Astrocyte (in vitro differentiated cells and primary cell): Measurements from ENCODE around the gene ASPHD1. TPM values are rescaled to one million over a fixed set of nuclear protein-coding genes. Genes with fewer than 3 reads are reported as not detected.

Experiments used
- DNase-seq: peaks from one replicate; pipeline ENCODE4 v3.0.0-alpha.2; 2010; ENCODE audit warnings: low read depth
- FAIRE-seq: peaks from 2 replicates; lab custom pipeline; 2011; peaks lifted over from hg19 to GRCh38; lab: Jason Lieb, UNC
- H2AFZ ChIP-seq: 2 replicates; pipeline ENCODE4 v1.6.0; 2012; ENCODE audit warnings: low read depth, low read length, inconsistent platforms
- H3K27ac ChIP-seq: 2 replicates; pipeline ENCODE4 v1.5.1; 2011; ENCODE audit warnings: low read depth, low read length, inconsistent platforms
- H3K27me3 ChIP-seq: 2 replicates; pipeline ENCODE4 v1.6.0; 2011; ENCODE audit warnings: low read length, inconsistent platforms; ENCODE audit not compliant: insufficient read depth
- H3K36me3 ChIP-seq: 2 replicates; pipeline ENCODE4 v1.5.1; 2011; ENCODE audit warnings: low read length, inconsistent platforms; ENCODE audit not compliant: insufficient read depth
- H3K4me1 ChIP-seq: 2 replicates; pipeline ENCODE4 v1.5.1; 2011; ENCODE audit warnings: low read length, inconsistent platforms; ENCODE audit not compliant: insufficient read depth
- H3K4me2 ChIP-seq: 2 replicates; pipeline ENCODE4 v1.6.0; 2012; ENCODE audit warnings: low read length, inconsistent platforms
- H3K4me3 ChIP-seq: 2 replicates; pipeline ENCODE4 v1.5.1; 2011; ENCODE audit warnings: low read depth, mild to moderate bottlenecking, low read length, inconsistent platforms; ENCODE audit not compliant: insufficient read depth
- H3K79me2 ChIP-seq: 2 replicates; pipeline ENCODE4 v1.6.0; 2012; ENCODE audit warnings: mild to moderate bottlenecking, low read length, inconsistent platforms; ENCODE audit not compliant: insufficient read depth
- H3K9ac ChIP-seq: 2 replicates; pipeline ENCODE4 v1.6.0; 2012; ENCODE audit warnings: mild to moderate bottlenecking, low read length, inconsistent platforms
- H3K9me3 ChIP-seq: 2 replicates; pipeline ENCODE4 v1.5.1; 2012; ENCODE audit warnings: low read depth, mild to moderate bottlenecking, low read length, inconsistent platforms; ENCODE audit not compliant: insufficient read depth
- H4K20me1 ChIP-seq: 2 replicates; pipeline ENCODE4 v1.6.0; 2012; ENCODE audit warnings: low read length, inconsistent platforms; ENCODE audit not compliant: insufficient read depth
- H3K27ac Mint-ChIP-seq: one replicate; pipeline ENCODE4 v1.8.0; 2021; ENCODE audit warnings: mild to moderate bottlenecking, mixed read lengths; ENCODE audit not compliant: unreplicated experiment
- H3K27me3 Mint-ChIP-seq: one replicate; pipeline ENCODE4 v1.8.0; 2021; ENCODE audit warnings: low read depth, mixed read lengths; ENCODE audit not compliant: unreplicated experiment
- H3K36me3 Mint-ChIP-seq: one replicate; pipeline ENCODE4 v1.8.0; 2021; ENCODE audit warnings: low read depth, mixed read lengths; ENCODE audit not compliant: unreplicated experiment
- H3K4me1 Mint-ChIP-seq: one replicate; pipeline ENCODE4 v1.8.0; 2021; ENCODE audit warnings: low read depth, mixed read lengths; ENCODE audit not compliant: unreplicated experiment
- H3K4me3 Mint-ChIP-seq: one replicate; pipeline ENCODE4 v1.8.0; 2021; ENCODE audit warnings: mild to moderate bottlenecking, moderate library complexity, mixed read lengths; ENCODE audit not compliant: unreplicated experiment
- H3K9me3 Mint-ChIP-seq: one replicate; pipeline ENCODE4 v1.8.0; 2021; ENCODE audit warnings: mild to moderate bottlenecking, mixed read lengths; ENCODE audit not compliant: unreplicated experiment
- EZH2 ChIP-seq: IDR thresholded peaks from 2 replicates; pipeline ENCODE4 v1.6.1; 2012; ENCODE audit warnings: mild to moderate bottlenecking, low read length, inconsistent platforms; ENCODE audit not compliant: insufficient read depth
- total RNA-seq: library from RNA; stranded (reverse); gene quantifications from 2 replicates; pipeline ENCODE4 v1.2.1, GENCODE V29; 2021
- TF ChIP-seq, protein P1 (sequence below): IDR thresholded peaks from 2 replicates; pipeline ENCODE4 v1.5.1; 2011; ENCODE audit warnings: low read depth, mild to moderate bottlenecking, inconsistent platforms, low read length, moderate library complexity; ENCODE audit not compliant: insufficient read depth

Gene ASPHD1
- total RNA-seq, 1 donor from 2014 or later: 43.3 TPM

- H2AFZ ChIP-seq: no peak overlapping the region
- no peak overlapping the region for H3K4me2 ChIP-seq
- no peak overlapping the region for H3K27ac Mint-ChIP-seq
- no peak for TF ChIP-seq EZH2
- TF ChIP-seq, protein P1, sequence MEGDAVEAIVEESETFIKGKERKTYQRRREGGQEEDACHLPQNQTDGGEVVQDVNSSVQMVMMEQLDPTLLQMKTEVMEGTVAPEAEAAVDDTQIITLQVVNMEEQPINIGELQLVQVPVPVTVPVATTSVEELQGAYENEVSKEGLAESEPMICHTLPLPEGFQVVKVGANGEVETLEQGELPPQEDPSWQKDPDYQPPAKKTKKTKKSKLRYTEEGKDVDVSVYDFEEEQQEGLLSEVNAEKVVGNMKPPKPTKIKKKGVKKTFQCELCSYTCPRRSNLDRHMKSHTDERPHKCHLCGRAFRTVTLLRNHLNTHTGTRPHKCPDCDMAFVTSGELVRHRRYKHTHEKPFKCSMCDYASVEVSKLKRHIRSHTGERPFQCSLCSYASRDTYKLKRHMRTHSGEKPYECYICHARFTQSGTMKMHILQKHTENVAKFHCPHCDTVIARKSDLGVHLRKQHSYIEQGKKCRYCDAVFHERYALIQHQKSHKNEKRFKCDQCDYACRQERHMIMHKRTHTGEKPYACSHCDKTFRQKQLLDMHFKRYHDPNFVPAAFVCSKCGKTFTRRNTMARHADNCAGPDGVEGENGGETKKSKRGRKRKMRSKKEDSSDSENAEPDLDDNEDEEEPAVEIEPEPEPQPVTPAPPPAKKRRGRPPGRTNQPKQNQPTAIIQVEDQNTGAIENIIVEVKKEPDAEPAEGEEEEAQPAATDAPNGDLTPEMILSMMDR: no peak
- H4K20me1 ChIP-seq: no peaks in the 10 kb centered on the region
- FAIRE-seq (no peak), DNase-seq (no peak)
- H3K9me3 Mint-ChIP-seq: no peaks in the 10 kb centered on the region
- no peak overlapping the region for H3K9ac ChIP-seq
- no peaks in the 10 kb centered on the region for H3K4me1 Mint-ChIP-seq
- H3K36me3 ChIP-seq: no peaks in the 10 kb centered on the region
- no peaks in the 10 kb centered on the region for H3K9me3 ChIP-seq
- H3K27me3 ChIP-seq: peaks cover 9% of the 10 kb centered on the region
- no peaks in the 10 kb centered on the region for H3K4me1 ChIP-seq
- H3K27ac ChIP-seq: no peak overlapping the region
- H3K79me2 ChIP-seq: no peaks in the 10 kb centered on the region
- no peak overlapping the region for H3K4me3 Mint-ChIP-seq
- H3K36me3 Mint-ChIP-seq: peaks cover 6% of the 10 kb centered on the region
- peaks cover 16% of the 10 kb centered on the region for H3K27me3 Mint-ChIP-seq
- no peak overlapping the region for H3K4me3 ChIP-seq
Observed at GRCh38 chr16:29871822-29872546, 28.3 kb upstream of the ASPHD1 start.

DNA sequence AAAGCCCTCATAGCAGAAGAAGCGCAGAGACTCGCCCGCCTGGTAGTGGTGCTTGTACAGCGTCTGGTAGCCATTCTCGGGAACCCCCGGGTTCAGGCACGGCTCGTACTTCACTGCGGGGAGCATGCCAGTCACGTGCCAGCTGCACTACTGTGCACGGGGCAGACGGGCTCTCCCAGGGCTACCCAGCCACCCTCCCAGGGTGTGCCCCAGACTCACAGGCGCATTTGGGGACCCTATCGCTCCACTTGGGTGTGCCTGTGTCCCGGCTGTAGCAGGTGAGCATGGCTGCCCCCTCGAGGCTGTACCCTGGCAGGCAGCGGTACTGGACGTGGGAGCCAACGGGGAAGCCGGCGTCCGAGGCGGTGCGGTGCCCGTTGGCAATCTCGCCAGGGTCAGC is 27.0 kb upstream of the ASPHD1 start:
- Histone ChIP-seq H3K9ac (no peak overlapping the region), H3K4me2 (no peak overlapping the region), H4K20me1 (no peaks in the 10 kb centered on the region), H3K79me2 (no peaks in the 10 kb centered on the region), H3K27ac (no peak overlapping the region), H3K36me3 (no peaks in the 10 kb centered on the region), H2AFZ (no peak overlapping the region), H3K4me3 (no peak overlapping the region), H3K9me3 (no peaks in the 10 kb centered on the region), H3K27me3 (peaks cover 15% of the 10 kb centered on the region), H3K4me1 (no peaks in the 10 kb centered on the region)
- Mint-ChIP-seq H3K27me3 (peaks cover 20% of the 10 kb centered on the region), H3K9me3 (peaks cover 2% of the 10 kb centered on the region), H3K4me3 (no peak overlapping the region), H3K36me3 (peaks cover 8% of the 10 kb centered on the region), H3K27ac (no peak overlapping the region), H3K4me1 (no peaks in the 10 kb centered on the region)
- FAIRE-seq (no peak), DNase-seq (no peak)
- TF ChIP-seq, protein P1: no peak
- TF ChIP-seq EZH2: no peak

DNA sequence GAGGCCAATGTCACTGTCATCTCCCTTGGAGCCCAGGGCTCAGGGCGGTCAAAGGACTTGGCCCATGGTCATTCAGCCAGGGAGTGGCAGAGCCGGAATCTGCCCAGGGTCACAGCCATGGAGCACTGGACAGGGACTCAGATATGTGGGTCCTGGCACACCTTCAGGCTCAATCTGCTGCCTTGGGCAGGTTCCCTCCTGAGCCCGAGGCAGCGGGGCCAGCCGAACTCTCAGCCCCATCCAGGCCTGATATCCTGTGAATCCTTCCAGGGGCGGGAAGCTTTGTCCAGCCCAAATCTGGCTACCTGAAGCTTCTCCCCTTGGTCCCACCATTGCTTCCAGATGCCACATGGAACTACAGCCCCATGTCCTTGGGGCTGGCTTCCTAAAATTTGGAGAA is 25.1 kb upstream of the ASPHD1 start:
- H3K27ac ChIP-seq: no peak overlapping the region
- peaks cover 2% of the 10 kb centered on the region for H3K9me3 Mint-ChIP-seq
- H3K9me3 ChIP-seq: no peaks in the 10 kb centered on the region
- no peak overlapping the region for H2AFZ ChIP-seq
- no peaks in the 10 kb centered on the region for H3K36me3 ChIP-seq
- FAIRE-seq (no peak), DNase-seq (no peak)
- TF ChIP-seq, protein P1: no peak
- no peak for TF ChIP-seq EZH2
- H3K36me3 Mint-ChIP-seq: peaks cover 11% of the 10 kb centered on the region
- H3K4me1 Mint-ChIP-seq: no peaks in the 10 kb centered on the region
- H3K27ac Mint-ChIP-seq: no peak overlapping the region
- H3K9ac ChIP-seq: no peak overlapping the region
- H3K4me1 ChIP-seq: no peaks in the 10 kb centered on the region
- H3K4me3 Mint-ChIP-seq: no peak overlapping the region
- H3K27me3 ChIP-seq: peaks cover 15% of the 10 kb centered on the region
- no peak overlapping the region for H3K4me3 ChIP-seq
- no peaks in the 10 kb centered on the region for H3K79me2 ChIP-seq
- no peaks in the 10 kb centered on the region for H4K20me1 ChIP-seq
- no peak overlapping the region for H3K4me2 ChIP-seq
- H3K27me3 Mint-ChIP-seq: peaks cover 20% of the 10 kb centered on the region
